ENCODE data around the gene STRADA. TPM values are rescaled to one million over a fixed set of nuclear protein-coding genes. Genes with fewer than 3 reads are reported as not detected.
A peak's percentile ranks its signal among the peaks of the same experiment; 100 is the strongest.

The STRADA gene
- total RNA-seq, 1 experiment from 2014 or later: 13.7 TPM

- DNase-seq (ENCODE audit: low read depth): no peak
Observed at GRCh38 chr17:63686138-63686685, 55.4 kb downstream of the STRADA start.

GRCh38 chr17:63685578-63685977 is 56.0 kb downstream of the STRADA start:
- no peak for DNase-seq (ENCODE audit: low read depth)

- DNase-seq (ENCODE audit: low read depth): no peak
Observed at GRCh38 chr17:63685041-63685440, 56.6 kb downstream of the STRADA start.

- no peak for DNase-seq (ENCODE audit: low read depth)
Observed at GRCh38 chr17:63682981-63683380, 58.6 kb downstream of the STRADA start.

- no peak for DNase-seq (ENCODE audit: low read depth)
Observed at GRCh38 chr17:63682441-63682840, 59.2 kb downstream of the STRADA start.

- DNase-seq (ENCODE audit: low read depth): no peak
Observed at GRCh38 chr17:63681530-63681929, 60.1 kb downstream of the STRADA start.

- DNase-seq (ENCODE audit: low read depth): no peak
Observed at GRCh38 chr17:63680700-63681099, 60.9 kb downstream of the STRADA start.

- no peak for DNase-seq (ENCODE audit: low read depth)
Observed at GRCh38 chr17:63679214-63679613, 62.4 kb downstream of the STRADA start.

- no peak for DNase-seq (ENCODE audit: low read depth)
Observed at GRCh38 chr17:63676584-63676983, 65.0 kb downstream of the STRADA start.

- peak; percentile 95 for DNase-seq (ENCODE audit: low read depth)
Observed at GRCh38 chr17:63675607-63676546, 65.7 kb downstream of the STRADA start.

GRCh38 chr17:63675231-63675606 is 66.4 kb downstream of the STRADA start:
- DNase-seq (ENCODE audit: low read depth): peak; percentile 9

GRCh38 chr17:63672856-63673255 is 68.7 kb downstream of the STRADA start:
- DNase-seq (ENCODE audit: low read depth): no peak

- no peak for DNase-seq (ENCODE audit: low read depth)
Observed at GRCh38 chr17:63665527-63666214, 75.9 kb downstream of the STRADA start.

- DNase-seq (ENCODE audit: low read depth): no peak
Observed at GRCh38 chr17:63659850-63660249, 81.7 kb downstream of the STRADA start.

- DNase-seq (ENCODE audit: low read depth): no peak
Observed at GRCh38 chr17:63658366-63658765, 83.2 kb downstream of the STRADA start.

- DNase-seq (ENCODE audit: low read depth): no peak
Observed at GRCh38 chr17:63657786-63658185, 83.8 kb downstream of the STRADA start.

GRCh38 chr17:63653050-63653449 is 88.5 kb downstream of the STRADA start:
- no peak for DNase-seq (ENCODE audit: low read depth)

Other genes starting within 250 kb of the STRADA start
- gene KCNH6, start 218.4 kb downstream of the STRADA start, total RNA-seq (2014; rRNA removed; shearing (Covaris generic)): not detected in 2 replicates
- gene DCAF7, start 191.3 kb downstream of the STRADA start, total RNA-seq (2014; rRNA removed; shearing (Covaris generic)): 20.7 and 22.2 TPM in 2 replicates
- 12.6 and 16.7 TPM in 2 replicates for gene TACO1, start 140.9 kb downstream of the STRADA start, total RNA-seq (2014; rRNA removed; shearing (Covaris generic))
- 15.3 and 18.1 TPM in 2 replicates for gene MAP3K3, start 119.4 kb downstream of the STRADA start, total RNA-seq (2014; rRNA removed; shearing (Covaris generic))
- 4.9 and 10.2 TPM in 2 replicates for gene LIMD2, start 41.7 kb downstream of the STRADA start, total RNA-seq (2014; rRNA removed; shearing (Covaris generic))
- 39.9 and 49.3 TPM in 2 replicates for gene CCDC47, start 31.8 kb upstream of the STRADA start, total RNA-seq (2014; rRNA removed; shearing (Covaris generic))
- 18.0 and 19.8 TPM in 2 replicates for gene DDX42, start 32.4 kb upstream of the STRADA start, total RNA-seq (2014; rRNA removed; shearing (Covaris generic))
- 44.7 and 54.2 TPM in 2 replicates for gene PSMC5, start 85.6 kb upstream of the STRADA start, total RNA-seq (2014; rRNA removed; shearing (Covaris generic))
- 49.5 and 62.1 TPM in 2 replicates for gene FTSJ3, start 85.9 kb upstream of the STRADA start, total RNA-seq (2014; rRNA removed; shearing (Covaris generic))
- 64.9 and 69.0 TPM in 2 replicates for gene SMARCD2, start 100.9 kb upstream of the STRADA start, total RNA-seq (2014; rRNA removed; shearing (Covaris generic))
- not detected in 2 replicates for gene CSH2, start 131.9 kb upstream of the STRADA start, total RNA-seq (2014; rRNA removed; shearing (Covaris generic))
- gene GH2, start 140.1 kb upstream of the STRADA start, total RNA-seq (2014; rRNA removed; shearing (Covaris generic)): not detected in 2 replicates
- not detected in 2 replicates for gene CSH1, start 154.8 kb upstream of the STRADA start, total RNA-seq (2014; rRNA removed; shearing (Covaris generic))
- gene CSHL1, start 169.5 kb upstream of the STRADA start, total RNA-seq (2014; rRNA removed; shearing (Covaris generic)): not detected in 2 replicates
- not detected in 2 replicates for gene GH1, start 177.0 kb upstream of the STRADA start, total RNA-seq (2014; rRNA removed; shearing (Covaris generic))
- 0.20 TPM in 1 of 2 replicates, not detected in the other for gene CD79B, start 190.5 kb upstream of the STRADA start, total RNA-seq (2014; rRNA removed; shearing (Covaris generic))
- not detected in 2 replicates for gene SCN4A, start 231.1 kb upstream of the STRADA start, total RNA-seq (2014; rRNA removed; shearing (Covaris generic))

Measured in RPMI7951 (cell line).